NB4 (cell line): ENCODE data around the gene SOX13.

Experiments
- MYC ChIP-seq: IDR thresholded peaks from 2 replicates; pipeline ENCODE4 v1.6.1; 2011; ENCODE audit warnings: low read depth, low read length
- POLR2A ChIP-seq: IDR thresholded peaks from 2 replicates; pipeline ENCODE4 v1.6.1; 2011; ENCODE audit warnings: mild to moderate bottlenecking; ENCODE audit not compliant: insufficient read length; ENCODE audit errors: extremely low read depth
- TF ChIP-seq, protein P1 (sequence below): IDR thresholded peaks from one replicate; pipeline ENCODE4 v1.5.1; 2012; ENCODE audit warnings: low read depth, low read length
- TF ChIP-seq, protein P2 (sequence below): IDR thresholded peaks from 2 replicates; pipeline ENCODE4 v1.6.1; 2011; ENCODE audit warnings: low read depth, low read length

DNA sequence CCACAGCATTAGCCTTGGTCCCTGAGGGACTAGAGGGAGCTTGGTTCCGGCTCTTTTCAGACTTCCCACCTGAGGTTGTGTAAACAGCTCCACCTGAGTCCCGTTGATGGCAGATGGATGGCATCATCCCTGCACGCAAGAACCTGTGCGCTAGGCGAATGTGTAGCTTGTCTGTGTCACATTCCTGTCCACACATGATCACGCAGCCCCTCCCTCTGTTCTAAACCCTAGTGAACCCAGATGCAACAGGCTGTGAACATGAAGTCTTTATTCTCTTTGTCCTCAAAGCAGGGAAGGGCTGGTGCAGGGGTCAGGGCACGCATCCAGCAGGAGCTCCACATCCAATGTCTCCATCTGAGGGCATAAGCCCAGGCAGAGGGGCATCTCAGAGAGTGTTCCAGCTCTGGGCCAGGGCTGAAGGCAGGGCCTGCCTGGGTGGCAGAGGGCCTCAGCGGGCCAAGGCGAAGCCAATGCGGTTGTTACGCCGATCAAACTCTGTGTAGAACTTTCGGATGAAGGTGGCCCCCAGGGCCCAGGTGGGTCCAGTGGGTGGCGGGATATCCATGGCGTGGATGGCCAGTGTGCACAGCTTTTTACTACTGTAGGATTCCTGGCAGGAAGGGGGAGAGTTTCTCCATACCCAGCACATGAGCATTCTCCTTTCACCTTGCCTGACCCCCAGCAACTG lies 81.8 kb downstream of the SOX13 start:
- TF ChIP-seq, protein P1, sequence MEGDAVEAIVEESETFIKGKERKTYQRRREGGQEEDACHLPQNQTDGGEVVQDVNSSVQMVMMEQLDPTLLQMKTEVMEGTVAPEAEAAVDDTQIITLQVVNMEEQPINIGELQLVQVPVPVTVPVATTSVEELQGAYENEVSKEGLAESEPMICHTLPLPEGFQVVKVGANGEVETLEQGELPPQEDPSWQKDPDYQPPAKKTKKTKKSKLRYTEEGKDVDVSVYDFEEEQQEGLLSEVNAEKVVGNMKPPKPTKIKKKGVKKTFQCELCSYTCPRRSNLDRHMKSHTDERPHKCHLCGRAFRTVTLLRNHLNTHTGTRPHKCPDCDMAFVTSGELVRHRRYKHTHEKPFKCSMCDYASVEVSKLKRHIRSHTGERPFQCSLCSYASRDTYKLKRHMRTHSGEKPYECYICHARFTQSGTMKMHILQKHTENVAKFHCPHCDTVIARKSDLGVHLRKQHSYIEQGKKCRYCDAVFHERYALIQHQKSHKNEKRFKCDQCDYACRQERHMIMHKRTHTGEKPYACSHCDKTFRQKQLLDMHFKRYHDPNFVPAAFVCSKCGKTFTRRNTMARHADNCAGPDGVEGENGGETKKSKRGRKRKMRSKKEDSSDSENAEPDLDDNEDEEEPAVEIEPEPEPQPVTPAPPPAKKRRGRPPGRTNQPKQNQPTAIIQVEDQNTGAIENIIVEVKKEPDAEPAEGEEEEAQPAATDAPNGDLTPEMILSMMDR: no peak
- TF ChIP-seq POLR2A (no peak), MYC (no peak)
- TF ChIP-seq, protein P2, sequence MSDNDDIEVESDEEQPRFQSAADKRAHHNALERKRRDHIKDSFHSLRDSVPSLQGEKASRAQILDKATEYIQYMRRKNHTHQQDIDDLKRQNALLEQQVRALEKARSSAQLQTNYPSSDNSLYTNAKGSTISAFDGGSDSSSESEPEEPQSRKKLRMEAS: no peak
